Measurements from ENCODE around the gene ATP10B. TPM values are rescaled to one million over a fixed set of nuclear protein-coding genes. Genes with fewer than 3 reads are reported as not detected.

ATP10B gene
- total and polyA plus RNA-seq, 3 experiments from 2014 or later: not detected

- CTCF ChIA-PET: interaction anchor here (1.0 kb wide), 1 partner anchor 9 kb away, joined by 3 read pairs; no protein-coding TSS in a partner anchor
- H3K4me3 ChIP-seq (ENCODE audit: low read length): no peak overlapping the region
- H3K36me3 ChIP-seq (ENCODE audit: insufficient read depth, low read length): no peaks in the 10 kb centered on the region
- H3K4me1 ChIP-seq (ENCODE audit: insufficient read depth, low read length): no peaks in the 10 kb centered on the region
- peaks cover 5 to 16% of the 10 kb centered on the region in 2 donors for H3K27me3 Mint-ChIP-seq
- H3K27ac Mint-ChIP-seq: no peak overlapping the region
- H3K36me3 Mint-ChIP-seq: no peaks in the 10 kb centered on the region
- no peak overlapping the region for H3K27ac ChIP-seq (ENCODE audit: low read depth, low read length)
- H3K9me3 Mint-ChIP-seq: peaks cover 0 to 2% (median 0%) of the 10 kb centered on the region in 5 donors
- H3K27me3 ChIP-seq (ENCODE audit: insufficient read depth, low read length, poor library complexity, severe bottlenecking): no peaks in the 10 kb centered on the region
- POLR2A ChIA-PET: no interaction called here
- H3K4me3 Mint-ChIP-seq: no peak overlapping the region
- no peaks in the 10 kb centered on the region for H3K4me1 Mint-ChIP-seq
- no peak for DNase-seq
- H3K9me3 ChIP-seq (ENCODE audit: low read length): no peaks in the 10 kb centered on the region
These were observed 210.6 kb downstream of the ATP10B start for GRCh38 chr5:160641405-160641804.

GRCh38 chr5:160640406-160640805 lies 211.6 kb downstream of the ATP10B start:
- Mint-ChIP-seq H3K27me3 (peaks cover 5 to 16% of the 10 kb centered on the region in 2 donors), H3K4me1 (no peaks in the 10 kb centered on the region), H3K27ac (no peak overlapping the region), H3K4me3 (no peak overlapping the region), H3K36me3 (no peaks in the 10 kb centered on the region), H3K9me3 (peaks cover 0 to 2% (median 0%) of the 10 kb centered on the region in 5 donors)
- Histone ChIP-seq H3K27me3 (ENCODE audit: insufficient read depth, low read length, poor library complexity, severe bottlenecking) (no peaks in the 10 kb centered on the region), H3K4me1 (ENCODE audit: insufficient read depth, low read length) (no peaks in the 10 kb centered on the region), H3K36me3 (ENCODE audit: insufficient read depth, low read length) (no peaks in the 10 kb centered on the region), H3K4me3 (ENCODE audit: low read length) (no peak overlapping the region), H3K9me3 (ENCODE audit: low read length) (no peaks in the 10 kb centered on the region), H3K27ac (ENCODE audit: low read depth, low read length) (no peak overlapping the region)
- no peak for DNase-seq
- ChIA-PET POLR2A (no interaction called here), CTCF (interaction anchor here (1.0 kb wide), 1 partner anchor 10 kb away, joined by 3 read pairs; no protein-coding TSS in a partner anchor)

GRCh38 chr5:160638161-160638742 lies 213.8 kb downstream of the ATP10B start:
- Mint-ChIP-seq H3K4me3 (no peak overlapping the region), H3K36me3 (no peaks in the 10 kb centered on the region), H3K27me3 (peaks cover 5 to 10% of the 10 kb centered on the region in 2 donors), H3K4me1 (no peaks in the 10 kb centered on the region), H3K27ac (peak overlapping the region in 1 of 8 donors; percentile 43), H3K9me3 (peaks cover 0 to 2% (median 0%) of the 10 kb centered on the region in 5 donors)
- H3K36me3 ChIP-seq (ENCODE audit: insufficient read depth, low read length): no peaks in the 10 kb centered on the region
- no peak for DNase-seq
- no peak overlapping the region for H3K4me3 ChIP-seq (ENCODE audit: low read length)
- ChIA-PET POLR2A (no interaction called here), CTCF (no interaction called here)
- H3K9me3 ChIP-seq (ENCODE audit: low read length): no peaks in the 10 kb centered on the region
- H3K27ac ChIP-seq (ENCODE audit: low read depth, low read length): no peak overlapping the region
- no peaks in the 10 kb centered on the region for H3K27me3 ChIP-seq (ENCODE audit: insufficient read depth, low read length, poor library complexity, severe bottlenecking)
- no peaks in the 10 kb centered on the region for H3K4me1 ChIP-seq (ENCODE audit: insufficient read depth, low read length)

- H3K27ac ChIP-seq (ENCODE audit: low read depth, low read length): no peak overlapping the region
- H3K27me3 Mint-ChIP-seq: peaks cover 5 to 12% of the 10 kb centered on the region in 2 donors
- ChIA-PET POLR2A (no interaction called here), CTCF (no interaction called here)
- H3K4me3 Mint-ChIP-seq: no peak overlapping the region
- H3K4me1 ChIP-seq (ENCODE audit: insufficient read depth, low read length): no peaks in the 10 kb centered on the region
- H3K27ac Mint-ChIP-seq: peak overlapping the region in 1 of 8 donors; percentile 1
- H3K4me3 ChIP-seq (ENCODE audit: low read length): no peak overlapping the region
- no peak for DNase-seq
- no peaks in the 10 kb centered on the region for H3K4me1 Mint-ChIP-seq
- H3K36me3 ChIP-seq (ENCODE audit: insufficient read depth, low read length): no peaks in the 10 kb centered on the region
- H3K9me3 Mint-ChIP-seq: peaks cover 0 to 2% (median 0%) of the 10 kb centered on the region in 5 donors
- no peaks in the 10 kb centered on the region for H3K27me3 ChIP-seq (ENCODE audit: insufficient read depth, low read length, poor library complexity, severe bottlenecking)
- no peaks in the 10 kb centered on the region for H3K9me3 ChIP-seq (ENCODE audit: low read length)
- H3K36me3 Mint-ChIP-seq: no peaks in the 10 kb centered on the region
These were observed 214.5 kb downstream of the ATP10B start for GRCh38 chr5:160637357-160638090.

GRCh38 chr5:160635663-160636062 lies 216.3 kb downstream of the ATP10B start:
- Histone ChIP-seq H3K4me3 (ENCODE audit: low read length) (no peak overlapping the region), H3K36me3 (ENCODE audit: insufficient read depth, low read length) (no peaks in the 10 kb centered on the region), H3K27ac (ENCODE audit: low read depth, low read length) (no peak overlapping the region), H3K9me3 (ENCODE audit: low read length) (no peaks in the 10 kb centered on the region), H3K27me3 (ENCODE audit: insufficient read depth, low read length, poor library complexity, severe bottlenecking) (no peaks in the 10 kb centered on the region), H3K4me1 (ENCODE audit: insufficient read depth, low read length) (no peaks in the 10 kb centered on the region)
- Mint-ChIP-seq H3K27me3 (peaks cover 5 to 12% of the 10 kb centered on the region in 2 donors), H3K36me3 (no peaks in the 10 kb centered on the region), H3K4me1 (no peaks in the 10 kb centered on the region), H3K4me3 (no peak overlapping the region), H3K27ac (no peak overlapping the region), H3K9me3 (peaks cover 0 to 2% (median 0%) of the 10 kb centered on the region in 5 donors)
- DNase-seq: no peak
- ChIA-PET POLR2A (no interaction called here), CTCF (no interaction called here)

GRCh38 chr5:160635046-160635445 lies 217.0 kb downstream of the ATP10B start:
- H3K4me3 Mint-ChIP-seq: no peak overlapping the region

GRCh38 chr5:160629003-160629402 lies 223.0 kb downstream of the ATP10B start:
- peaks cover 6 to 15% of the 10 kb centered on the region in 2 donors for H3K27me3 Mint-ChIP-seq
- no peaks in the 10 kb centered on the region for H3K9me3 ChIP-seq (ENCODE audit: low read length)
- no peak for DNase-seq
- H3K4me3 Mint-ChIP-seq: no peak overlapping the region
- H3K36me3 Mint-ChIP-seq: no peaks in the 10 kb centered on the region
- no peak overlapping the region for H3K27ac Mint-ChIP-seq
- H3K4me1 ChIP-seq (ENCODE audit: insufficient read depth, low read length): no peaks in the 10 kb centered on the region
- H3K27ac ChIP-seq (ENCODE audit: low read depth, low read length): no peak overlapping the region
- CTCF ChIA-PET: no interaction called here
- H3K9me3 Mint-ChIP-seq: no peaks in the 10 kb centered on the region
- POLR2A ChIA-PET: interaction anchor here (0.7 kb wide), 1 partner anchor 608 kb away, joined by 3 read pairs; no protein-coding TSS in a partner anchor
- H3K4me1 Mint-ChIP-seq: no peaks in the 10 kb centered on the region
- no peaks in the 10 kb centered on the region for H3K36me3 ChIP-seq (ENCODE audit: insufficient read depth, low read length)
- no peaks in the 10 kb centered on the region for H3K27me3 ChIP-seq (ENCODE audit: insufficient read depth, low read length, poor library complexity, severe bottlenecking)
- H3K4me3 ChIP-seq (ENCODE audit: low read length): no peak overlapping the region

More at GRCh38 chr5:160635046-160635445, 217.0 kb downstream of the ATP10B start:
- H3K4me1 Mint-ChIP-seq: no peaks in the 10 kb centered on the region
- CTCF ChIA-PET: no interaction called here
- Histone ChIP-seq H3K27me3 (ENCODE audit: insufficient read depth, low read length, poor library complexity, severe bottlenecking) (no peaks in the 10 kb centered on the region), H3K4me1 (ENCODE audit: insufficient read depth, low read length) (no peaks in the 10 kb centered on the region), H3K27ac (ENCODE audit: low read depth, low read length) (no peak overlapping the region), H3K4me3 (ENCODE audit: low read length) (no peak overlapping the region), H3K36me3 (ENCODE audit: insufficient read depth, low read length) (no peaks in the 10 kb centered on the region), H3K9me3 (ENCODE audit: low read length) (no peaks in the 10 kb centered on the region)
- H3K27me3 Mint-ChIP-seq: peaks cover 5 to 12% of the 10 kb centered on the region in 2 donors
- no peak for DNase-seq
- POLR2A ChIA-PET: no interaction called here
- no peak overlapping the region for H3K27ac Mint-ChIP-seq
- H3K36me3 Mint-ChIP-seq: no peaks in the 10 kb centered on the region
- peaks cover 0 to 2% (median 0%) of the 10 kb centered on the region in 5 donors for H3K9me3 Mint-ChIP-seq

GRCh38 chr5:160628619-160628968 lies 223.4 kb downstream of the ATP10B start:
- no peak for DNase-seq
- ChIA-PET CTCF (no interaction called here), POLR2A (no interaction called here)
- H3K27ac Mint-ChIP-seq: no peak overlapping the region
- H3K4me3 ChIP-seq (ENCODE audit: low read length): no peak overlapping the region
- H3K27ac ChIP-seq (ENCODE audit: low read depth, low read length): no peak overlapping the region
- H3K4me1 Mint-ChIP-seq: no peaks in the 10 kb centered on the region
- H3K27me3 Mint-ChIP-seq: peaks cover 6 to 17% of the 10 kb centered on the region in 2 donors
- H3K4me1 ChIP-seq (ENCODE audit: insufficient read depth, low read length): no peaks in the 10 kb centered on the region
- no peaks in the 10 kb centered on the region for H3K36me3 Mint-ChIP-seq
- H3K9me3 ChIP-seq (ENCODE audit: low read length): no peaks in the 10 kb centered on the region
- no peaks in the 10 kb centered on the region for H3K36me3 ChIP-seq (ENCODE audit: insufficient read depth, low read length)
- no peaks in the 10 kb centered on the region for H3K9me3 Mint-ChIP-seq
- H3K4me3 Mint-ChIP-seq: no peak overlapping the region
- H3K27me3 ChIP-seq (ENCODE audit: insufficient read depth, low read length, poor library complexity, severe bottlenecking): no peaks in the 10 kb centered on the region
